ENCODE results near the gene FGD3.

GRCh38 chr9:93024646-93024910, 77.3 kb downstream of the FGD3 start:
- no peak for TF ChIP-seq POLR2AphosphoS5 (IDR thresholded peaks at IDR 0.05; ENCODE audit: low read depth, low read length)
- TF ChIP-seq POLR2A (IDR thresholded peaks at IDR 0.05; ENCODE audit: low read depth, low read length) = no peak
